Measurements from ENCODE around the gene BABAM2.

GRCh38 chr2:28084564-28084963, 194.0 kb downstream of the BABAM2 start:
- TF ChIP-seq CTCF (IDR thresholded peaks at IDR 0.05), result no peak
- TF ChIP-seq POLR2A (IDR thresholded peaks at IDR 0.05), result no peak
- TF ChIP-seq EP300 (IDR thresholded peaks at IDR 0.05), result no peak
